Measurements from ENCODE around the gene MTMR8. TPM values are rescaled to one million over a fixed set of nuclear protein-coding genes. Genes with fewer than 3 reads are reported as not detected.

MTMR8 gene
- total RNA-seq: not detected in 2 replicates

GRCh38 chrX:64394874-64395567, at the start of gene MTMR8:
Gene MTMR8 (minus strand): TSS chrX:64395452. CDS start chrX:64395363, 89 bp downstream.

GRCh38 chrX:64230123-64230970, 164.9 kb downstream of the MTMR8 start, which contains the start of gene ASB12:
Gene ASB12 (minus strand): TSS chrX:64230607. CDS start chrX:64225650, 4,957 bp downstream.

Other genes with a start within 250 kb of the MTMR8 start
- gene AMER1, start 189.7 kb downstream of the MTMR8 start, total RNA-seq: 1.3 and 2.0 TPM in 2 replicates
- gene ASB12, start 164.8 kb downstream of the MTMR8 start, total RNA-seq: not detected in 2 replicates